GM12878 (cell line): ENCODE measurements around the gene CADPS. TPM values are rescaled to one million over a fixed set of nuclear protein-coding genes. Genes with fewer than 3 reads are reported as not detected.

Experiments used
- ATAC-seq: fragments of 200-7000 bp; cut with Tn5 transposase; 3 replicates; pipeline ENCODE4 v1.9.1; 2020; ENCODE audit warnings: mild to moderate bottlenecking, moderate library complexity
- BruUV-seq: library from RNA; stranded (reverse); fragments of 400-500 nt; replicated peaks from 2 replicates; lab custom pipeline; 2021; lab: Mats Ljungman, UMichigan
- CTCF ChIA-PET: fragments of 300-600 bp; sonication (Branson Sonifier 250); formaldehyde crosslinking; extraction: SDS; loops from one replicate; lab custom pipeline; 2021; ENCODE audit warnings: inconsistent platforms; lab: Yijun Ruan, JAX
- POLR2A ChIA-PET: fragments of 350-600 bp; formaldehyde crosslinking; extraction: SDS; loops from one replicate; lab custom pipeline; 2021; ENCODE audit warnings: inconsistent platforms; lab: Charles Lee
- RAD21 ChIA-PET: fragments of 300-600 bp; sonication (Branson Sonifier 250); formaldehyde crosslinking; loops from one replicate; lab custom pipeline; 2023; ENCODE audit warnings: antibody characterized with exemption; ENCODE audit not compliant: unreplicated experiment; lab: Charles Lee
- SMC1A ChIA-PET: fragments of 300-600 bp; sonication (Branson Sonifier 250); formaldehyde crosslinking; loops from one replicate; lab custom pipeline; 2023; ENCODE audit not compliant: unreplicated experiment, uncharacterized antibody; lab: Charles Lee
- DNase-seq: peaks from one replicate; pipeline ENCODE4 v3.0.0-alpha.2; 2011; ENCODE audit warnings: low read depth, low spot score
- FAIRE-seq: peaks from 3 replicates; lab custom pipeline; 2011; peaks lifted over from hg19 to GRCh38; lab: Jason Lieb, UNC
- H2AFZ ChIP-seq: 2 replicates; pipeline ENCODE4 v1.6.0; 2011; ENCODE audit warnings: low read depth, low read length, control low read depth; ENCODE audit not compliant: control insufficient read depth
- H3K27ac ChIP-seq: 2 replicates; pipeline ENCODE4 v1.5.1; 2011; ENCODE audit warnings: control low read depth; ENCODE audit not compliant: control insufficient read depth, insufficient read depth
- H3K27me3 ChIP-seq, 2 experiments: replicated peaks in 1 of 2; 2 replicates each; pipeline versions ENCODE4 v1.6.0 to v1.6.1; 2011; ENCODE audit warnings: low read length in 1 of 2; ENCODE audit not compliant: control insufficient read depth in 2 of 2, insufficient read depth in 2 of 2
- H3K36me3 ChIP-seq, 2 experiments: 2 replicates each; pipeline ENCODE4 v1.5.1; 2011; ENCODE audit warnings: low read length in 1 of 2; ENCODE audit not compliant: control insufficient read depth in 2 of 2, insufficient read depth in 2 of 2
- H3K4me1 ChIP-seq: 2 replicates; pipeline ENCODE4 v1.6.1; 2011; ENCODE audit warnings: mild to moderate bottlenecking, low read length, moderate library complexity, mixed read lengths; ENCODE audit not compliant: control insufficient read depth, insufficient read depth
- H3K4me2 ChIP-seq: 2 replicates; pipeline ENCODE4 v1.6.0; 2011; ENCODE audit warnings: control low read depth; ENCODE audit not compliant: control insufficient read depth, insufficient read depth
- H3K4me3 ChIP-seq: fragments of 200-600 bp; sonication (generic); 2 replicates; pipeline ENCODE4 v1.5.1; 2016
- H3K79me2 ChIP-seq: 2 replicates; pipeline ENCODE4 v1.6.0; 2011; ENCODE audit warnings: low read length; ENCODE audit not compliant: control insufficient read depth, insufficient read depth
- H3K9ac ChIP-seq: 2 replicates; pipeline ENCODE4 v1.8.0; 2011; ENCODE audit warnings: low read length, control low read depth, mixed read lengths; ENCODE audit not compliant: control insufficient read depth, insufficient read depth
- H3K9me3 ChIP-seq: replicated peaks from 3 replicates; pipeline ENCODE4 v1.5.1; 2011; ENCODE audit warnings: mild to moderate bottlenecking, low read length; ENCODE audit not compliant: control insufficient read depth, insufficient read depth
- H4K20me1 ChIP-seq: 2 replicates; pipeline ENCODE4 v1.6.0; 2011; ENCODE audit not compliant: control insufficient read depth, insufficient read depth
- ATF3 ChIP-seq: IDR thresholded peaks from 2 replicates; pipeline ENCODE4 v1.6.1; 2011; ENCODE audit warnings: low read depth, mild to moderate bottlenecking, low read length, moderate library complexity, borderline replicate concordance; ENCODE audit errors: extremely low read depth
- CHD2 ChIP-seq: IDR thresholded peaks from 2 replicates; pipeline ENCODE4 v1.6.1; 2011; ENCODE audit warnings: low read depth, low read length, improper control_type of control experiment, borderline replicate concordance
- ELK1 ChIP-seq: IDR thresholded peaks from 2 replicates; pipeline ENCODE4 v1.6.1; 2012; ENCODE audit warnings: low read depth, low read length, improper control_type of control experiment
- ESRRA ChIP-seq: IDR thresholded peaks from 2 replicates; pipeline ENCODE4 v1.6.1; 2012; ENCODE audit warnings: mild to moderate bottlenecking, low read length, improper control_type of control experiment
- HDAC2 ChIP-seq: fragments of 200-600 bp; sonication (generic); IDR thresholded peaks from 2 replicates; pipeline ENCODE4 v1.6.1; 2017
- IRF4 ChIP-seq: IDR thresholded peaks from 2 replicates; pipeline ENCODE4 v1.6.1; 2011; ENCODE audit warnings: low read depth, low read length
- KAT2A ChIP-seq: conservative IDR thresholded peaks from 2 replicates; pipeline ENCODE4 v1.6.1; 2011; ENCODE audit warnings: low read depth, low read length; ENCODE audit not compliant: control insufficient read depth
- MLLT1 ChIP-seq: fragments of 450-650 bp; IDR thresholded peaks from 2 replicates; pipeline ENCODE4 v1.6.1; 2016; ENCODE audit warnings: mild to moderate bottlenecking
- NR2C2 ChIP-seq: IDR thresholded peaks from 2 replicates; pipeline ENCODE4 v1.6.1; 2011; ENCODE audit warnings: borderline replicate concordance, low read depth; ENCODE audit not compliant: control insufficient read depth, insufficient read length
- POLR2A ChIP-seq: IDR thresholded peaks from 2 replicates; pipeline ENCODE4 v1.6.1; 2011; ENCODE audit warnings: low read depth, mild to moderate bottlenecking, low read length
- POLR2AphosphoS2 ChIP-seq: IDR thresholded peaks from 2 replicates; pipeline ENCODE4 v1.6.1; 2011; ENCODE audit warnings: low read depth, mild to moderate bottlenecking, low read length, improper control_type of control experiment, moderate library complexity
- SIX5 ChIP-seq: IDR thresholded peaks from 2 replicates; pipeline ENCODE4 v1.6.1; 2011; ENCODE audit warnings: mild to moderate bottlenecking, low read depth, low read length, moderate library complexity; ENCODE audit not compliant: severe bottlenecking
- SPI1 ChIP-seq: IDR thresholded peaks from 2 replicates; pipeline ENCODE4 v1.6.1; 2011; ENCODE audit warnings: low read depth, mild to moderate bottlenecking, low read length, moderate library complexity, borderline replicate concordance; ENCODE audit not compliant: insufficient read depth
- ZBTB11 ChIP-seq: fragments of 450-650 bp; formaldehyde crosslinking; IDR thresholded peaks from 2 replicates; pipeline ENCODE4 v1.5.0; 2022; ENCODE audit warnings: mild to moderate bottlenecking, missing genetic modification characterization
- WGBS: methylation state at CpG from one replicate; pipeline ENCODE4 v1.1.6; 2016; ENCODE audit warnings: low lambda C conversion rate; ENCODE audit not compliant: insufficient replicate concordance, insufficient coverage; ENCODE audit errors: missing lambda C conversion rate; 5-methylcytosine and 5-hydroxymethylcytosine counted together
- in situ Hi-C: fragments of 300-500 bp; cut with MboI; formaldehyde crosslinking; loops from 9 replicates; pipeline ENCODE4 v1.14.3; 2018; ENCODE audit warnings: mixed read lengths
- intact Hi-C: fragments of 100-400 bp; cut with micrococcal nuclease; formaldehyde crosslinking; loops from one replicate; pipeline ENCODE4 v1.14.2; 2022; ENCODE audit not compliant: unreplicated experiment
- polyA plus RNA-seq, 11 experiments: library from polyadenylated mRNA; depleted of rRNA in 4 of 11; unstranded in 6 of 11; stranded (reverse) in 5 of 11; fragments of >200 nt; fragmentation: Nextera tagmentation in 4 of 11; fragmentation: Illumina TruSeq in 1 of 11; extraction: Ambion mirVana in 4 of 11; extraction: Trizol in 1 of 11; gene quantifications; 1 replicate in 1 of 11; 2 replicates in 10 of 11; pipeline versions ENCODE4 v1.2.1 to v1.2.3, GENCODE V29; 2011 to 2016; ENCODE audit warnings: inconsistent platforms in 2 of 11, missing spikeins in 2 of 11, low read depth in 1 of 11
- total RNA-seq, 4 experiments: library from RNA; depleted of rRNA in 3 of 4; stranded (reverse); fragments of >200 nt in 3 of 4; fragmentation: Illumina TruSeq in 1 of 4; extraction: Trizol in 1 of 4; gene quantifications; 2 replicates each; pipeline versions ENCODE4 v1.2.1 to v1.2.3, GENCODE V29; 2013 to 2021
- TF ChIP-seq, protein P1 (sequence below): fragments of 450-650 bp; IDR thresholded peaks from 2 replicates; pipeline ENCODE4 v1.6.1; 2017; ENCODE audit warnings: mild to moderate bottlenecking

Gene CADPS
- total and polyA plus RNA-seq, 10 of the 15 experiments (the other 5 are each of a cell fraction or from before 2014, with no cell fraction given): 0.20 TPM; not detected in 9

DNA sequence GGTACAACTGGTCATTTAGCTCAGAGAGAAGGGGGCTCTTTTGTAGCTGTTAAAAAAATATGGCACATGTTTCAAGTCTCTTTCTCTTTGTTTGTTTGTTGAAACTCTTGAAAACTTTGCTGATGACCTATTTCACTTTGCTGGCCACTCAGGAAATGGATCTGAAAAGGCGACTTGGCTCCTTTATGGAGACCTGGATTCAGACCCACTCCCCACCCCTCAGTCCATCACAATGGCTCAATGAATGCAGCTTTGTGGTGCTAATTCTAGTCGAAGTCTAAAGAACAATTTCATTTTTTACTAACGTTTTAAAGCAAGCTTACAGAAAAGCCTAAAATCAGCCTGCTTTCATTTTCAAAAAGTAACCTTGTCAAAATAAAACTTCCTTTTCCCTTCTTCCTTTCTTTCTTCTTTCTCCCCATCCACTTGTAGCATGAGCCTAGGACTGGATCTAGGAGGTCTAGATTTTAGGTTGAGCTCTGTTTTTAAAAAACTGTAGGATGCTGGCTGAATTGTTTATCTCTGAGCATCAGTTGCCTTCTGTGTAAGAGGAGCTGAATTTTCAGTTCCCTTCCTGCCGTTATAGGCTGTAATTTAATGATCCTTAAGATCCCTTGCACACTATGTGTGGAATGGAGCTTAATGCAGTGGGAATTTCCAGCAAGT is 336.4 kb downstream of the CADPS start:
- intact Hi-C loops: no loop called here
- WGBS: 7% methylated on average over 4 of the region's 4 CpGs
- ChIA-PET POLR2A (no interaction called here), SMC1A (interaction anchor here (1.0 to 2.1 kb wide), 4 partner anchors 15 to 208 kb away, joined by 3 to 6 read pairs (median 4); no protein-coding TSS in a partner anchor)
- no peaks in the 10 kb centered on the region for H3K4me1 ChIP-seq
- no peak overlapping the region for H3K27ac ChIP-seq
- no peak for ATAC-seq
- TF ChIP-seq, protein P1, sequence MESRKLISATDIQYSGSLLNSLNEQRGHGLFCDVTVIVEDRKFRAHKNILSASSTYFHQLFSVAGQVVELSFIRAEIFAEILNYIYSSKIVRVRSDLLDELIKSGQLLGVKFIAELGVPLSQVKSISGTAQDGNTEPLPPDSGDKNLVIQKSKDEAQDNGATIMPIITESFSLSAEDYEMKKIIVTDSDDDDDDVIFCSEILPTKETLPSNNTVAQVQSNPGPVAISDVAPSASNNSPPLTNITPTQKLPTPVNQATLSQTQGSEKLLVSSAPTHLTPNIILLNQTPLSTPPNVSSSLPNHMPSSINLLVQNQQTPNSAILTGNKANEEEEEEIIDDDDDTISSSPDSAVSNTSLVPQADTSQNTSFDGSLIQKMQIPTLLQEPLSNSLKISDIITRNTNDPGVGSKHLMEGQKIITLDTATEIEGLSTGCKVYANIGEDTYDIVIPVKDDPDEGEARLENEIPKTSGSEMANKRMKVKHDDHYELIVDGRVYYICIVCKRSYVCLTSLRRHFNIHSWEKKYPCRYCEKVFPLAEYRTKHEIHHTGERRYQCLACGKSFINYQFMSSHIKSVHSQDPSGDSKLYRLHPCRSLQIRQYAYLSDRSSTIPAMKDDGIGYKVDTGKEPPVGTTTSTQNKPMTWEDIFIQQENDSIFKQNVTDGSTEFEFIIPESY: no peak
- TF ChIP-seq KAT2A (no peak), ATF3 (no peak), SPI1 (no peak), ELK1 (no peak), CHD2 (no peak), POLR2A (no peak), ZBTB11 (CRISPR knock-in tag) (no peak), ESRRA (no peak), MLLT1 (no peak), POLR2AphosphoS2 (no peak), HDAC2 (no peak), SIX5 (no peak), IRF4 (no peak), NR2C2 (no peak)
- TF ChIP-seq, all 136 proteins: peak for 0
- no peak overlapping the region for H3K9ac ChIP-seq
- H4K20me1 ChIP-seq: no peaks in the 10 kb centered on the region
- H3K4me3 ChIP-seq: no peak overlapping the region
- ChIA-PET RAD21 (no interaction called here), CTCF (interaction anchor here (1.1 to 1.5 kb wide), 4 partner anchors 10 to 338 kb away, joined by 3 to 6 read pairs (median 3); no protein-coding TSS in a partner anchor)
- no peaks in the 10 kb centered on the region; a peak in 2 of 4 replicates for H3K27me3 ChIP-seq
- no peak overlapping the region for H2AFZ ChIP-seq
- DNase-seq (no peak), FAIRE-seq (no peak)
- no peak overlapping the region for H3K4me2 ChIP-seq
- BruUV-seq: no TSS peak
- no peaks in the 10 kb centered on the region for H3K79me2 ChIP-seq
- H3K9me3 ChIP-seq: no peaks in the 10 kb centered on the region
- in situ Hi-C loops: no loop called here
- no peaks in the 10 kb centered on the region for H3K36me3 ChIP-seq
